ENCODE measurements around the gene SMOC1.

GRCh38 chr14:69963966-69964365 is 84.8 kb downstream of the SMOC1 start:
- TF ChIP-seq EZH2 (IDR thresholded peaks at IDR 0.05; ENCODE audit: borderline replicate concordance, low read depth, low read length, severe bottlenecking) (no peak), CTCF (IDR thresholded peaks at IDR 0.05; ENCODE audit: borderline replicate concordance, extremely low read depth, low read length, poor library complexity, severe bottlenecking) (no peak)
